DMS153 (cell line): ENCODE results near the gene CLEC9A.
"Not testable (repeated sequence)": the region's sequence is repeated elsewhere in the genome, so short reads cannot be mapped to it uniquely, and the experiment has no call there.

ENCODE experiments used
- DNase-seq: peaks from one replicate; lab custom pipeline; 2025; lab: John Stamatoyannopoulos, UW

The CLEC9A gene

DNA sequence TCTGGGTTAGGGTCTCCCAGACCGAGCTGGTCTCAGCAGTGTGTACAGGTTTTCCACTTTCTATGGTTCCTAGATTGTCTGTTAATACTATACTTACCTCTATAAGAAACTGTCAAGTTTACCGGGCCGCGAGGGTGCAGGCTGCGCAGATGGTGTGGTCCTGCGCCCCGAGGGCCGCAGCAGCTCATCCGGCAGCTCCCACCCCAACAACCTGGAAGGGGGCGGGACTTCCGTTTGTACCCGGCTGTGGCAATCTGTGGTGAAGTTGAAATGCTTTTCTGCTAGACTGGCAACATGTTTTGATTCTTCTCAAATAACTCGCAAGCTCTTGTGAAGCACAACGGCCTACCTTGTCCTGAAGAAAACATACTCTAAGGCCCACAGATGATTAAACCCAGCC is at the start of gene CLEC9A:
Gene CLEC9A (plus strand): TSS at position 237 of the 400 bp plus-strand sequence. CDS start 22,006 bp downstream, outside the sequence.
- no peak for DNase-seq

GRCh38 chr12:9991876-9992275 is 38.6 kb upstream of the CLEC9A start:
- DNase-seq, result no peak

- no peak for DNase-seq
These were observed 38.2 kb upstream of the CLEC9A start for GRCh38 chr12:9992296-9992695.

- no peak for DNase-seq
These were observed 31.5 kb upstream of the CLEC9A start, which contains the start of gene CLEC1B for GRCh38 chr12:9999016-9999415. CLEC1B (minus strand) TSS chr12:9999121; CDS start chr12:9999100, 21 bp downstream.

DNA sequence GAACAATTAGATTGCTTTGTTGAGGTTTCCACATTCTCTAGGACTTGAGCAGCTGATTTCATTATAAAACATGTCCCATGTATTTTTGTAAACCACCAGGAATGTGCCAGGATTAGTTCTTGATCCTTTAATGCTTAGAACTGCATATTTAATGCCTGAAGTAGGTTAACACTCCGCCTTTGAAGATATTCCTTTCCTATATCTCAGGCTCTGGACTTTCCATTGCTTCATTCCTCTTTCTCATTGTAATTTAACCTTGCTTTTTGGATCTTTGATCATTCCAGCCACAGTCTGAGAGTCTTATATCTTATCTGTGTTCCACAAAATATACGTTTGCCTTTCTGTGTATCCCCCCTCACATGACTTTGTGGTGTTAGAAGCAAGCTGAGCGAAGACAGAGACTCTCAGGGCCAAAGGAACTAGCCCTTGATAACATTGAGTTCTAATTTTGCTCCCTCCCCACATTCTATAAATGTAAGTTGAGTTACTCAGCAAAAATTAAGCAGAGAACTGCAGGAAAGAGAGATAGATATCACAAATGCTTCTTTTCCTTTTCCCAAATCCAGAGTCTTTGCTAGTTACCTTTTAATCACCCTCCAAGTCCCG is 29.2 kb upstream of the CLEC9A start:
- no peak for DNase-seq

DNA sequence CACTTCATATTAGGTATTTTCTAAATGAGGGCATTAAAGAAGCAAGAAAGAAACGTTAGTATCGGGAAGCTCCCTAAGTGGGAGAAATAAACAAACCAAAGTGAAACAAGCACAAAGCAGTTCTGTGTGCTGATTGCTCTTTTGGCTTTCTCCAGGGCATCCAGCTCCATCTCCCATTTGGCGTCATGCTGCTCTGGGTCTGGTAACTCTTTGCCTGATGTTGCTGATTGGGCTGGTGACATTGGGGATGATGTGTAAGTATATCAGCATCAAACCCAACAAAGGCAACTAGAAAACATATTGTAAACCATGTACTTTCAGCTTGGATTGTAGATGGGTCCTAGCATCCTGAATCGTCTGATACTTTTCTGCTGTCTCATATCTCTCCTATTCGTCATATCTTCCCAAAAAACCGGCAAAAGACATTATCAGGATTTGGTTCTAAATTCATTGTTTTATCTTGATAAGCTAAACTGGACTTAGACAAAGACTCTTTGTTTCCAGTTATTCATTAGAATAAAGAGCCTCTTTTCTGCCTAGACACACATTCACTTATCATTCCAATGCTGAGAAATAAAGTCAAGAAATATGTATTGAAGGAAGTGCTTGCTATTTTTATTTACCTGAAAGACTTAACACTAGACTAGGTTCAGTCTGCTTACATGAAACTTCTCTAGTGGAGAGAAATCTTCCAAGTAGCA is 17.7 kb upstream of the CLEC9A start:
- DNase-seq, result no peak

DNA sequence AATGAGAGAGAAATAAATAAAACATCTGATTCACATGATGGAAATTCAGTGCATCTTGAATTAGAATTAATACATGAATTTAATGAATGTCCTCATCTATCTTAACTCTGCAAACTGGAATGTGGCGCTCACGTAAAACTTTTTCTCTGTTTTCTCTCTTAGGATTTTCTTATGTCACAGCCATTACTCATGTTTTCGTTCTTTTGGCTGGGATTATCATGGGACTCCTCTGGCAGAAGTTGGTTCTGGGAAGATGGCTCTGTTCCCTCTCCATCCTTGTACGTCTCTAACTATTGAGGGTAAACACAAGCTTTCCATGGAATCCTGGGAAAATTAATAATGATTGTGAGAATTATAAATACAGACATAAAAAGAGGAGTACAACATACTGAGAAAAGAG is 15.0 kb upstream of the CLEC9A start:
- DNase-seq, result no peak

- no peak for DNase-seq
These were observed 13.6 kb upstream of the CLEC9A start for GRCh38 chr12:10016881-10017280.

- no peak for DNase-seq
These were observed 12.1 kb upstream of the CLEC9A start for GRCh38 chr12:10018386-10018785.

DNA sequence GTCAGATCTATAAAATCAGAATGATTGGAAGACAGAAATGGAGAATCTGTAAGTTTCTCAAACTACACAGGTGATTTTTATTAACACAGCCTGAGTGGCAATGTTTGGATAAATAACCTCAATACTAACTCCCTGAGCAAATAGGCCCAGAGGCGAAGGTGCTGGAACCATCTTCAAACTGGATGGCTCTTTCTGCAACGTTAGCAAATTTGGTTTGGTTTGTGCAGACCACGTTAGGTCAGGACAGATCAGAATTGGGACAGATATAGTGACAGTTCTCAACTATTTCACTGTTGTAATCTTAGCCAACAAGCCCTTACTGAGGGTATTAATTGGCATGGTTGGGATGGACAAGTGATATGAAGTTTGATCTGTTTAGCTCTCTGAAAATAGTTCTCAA is 9.1 kb upstream of the CLEC9A start:
- no peak for DNase-seq

- no peak for DNase-seq
These were observed 5.2 kb upstream of the CLEC9A start for GRCh38 chr12:10025236-10025635.

DNA sequence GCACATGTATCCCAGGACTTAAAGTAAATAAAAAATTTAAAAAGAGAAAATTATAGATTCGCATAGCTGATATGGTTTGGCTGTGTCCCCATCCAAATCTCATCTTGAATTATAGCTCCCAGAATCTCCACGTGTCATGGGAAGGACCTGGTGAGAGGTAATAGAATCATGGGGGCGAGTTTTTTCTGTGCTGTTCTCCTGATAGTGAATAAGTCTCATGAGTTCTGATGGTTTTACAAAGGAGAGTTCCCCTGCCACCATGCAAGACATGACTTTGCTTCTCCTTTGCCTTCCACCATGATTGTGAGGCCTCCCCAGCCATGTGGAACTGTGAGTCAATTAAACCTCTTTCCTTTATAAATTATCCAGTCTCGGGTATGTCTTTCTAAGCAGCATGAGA is 3.8 kb upstream of the CLEC9A start:
- DNase-seq, result not testable (repeated sequence)

DNA sequence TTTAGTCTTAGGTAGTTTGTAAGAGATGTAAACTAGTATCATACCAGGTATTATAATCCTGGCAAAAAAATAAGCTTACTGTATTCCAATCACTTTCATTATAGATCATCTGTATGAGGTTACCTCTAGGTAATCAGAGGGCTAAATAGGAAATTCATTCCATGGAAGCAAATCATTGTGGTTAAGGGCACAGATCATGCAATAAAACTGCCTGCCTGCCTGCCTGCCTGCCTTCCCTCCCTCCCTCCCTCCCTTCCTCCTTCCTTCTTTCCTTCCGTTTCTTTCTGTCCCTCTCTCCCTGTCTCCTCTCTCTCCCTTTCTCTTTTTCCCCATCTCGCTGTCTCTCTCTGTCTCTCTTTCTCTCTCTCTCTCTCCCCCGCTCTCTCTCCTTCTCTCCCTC is 3.2 kb upstream of the CLEC9A start:
- DNase-seq, result no peak

GRCh38 chr12:10027721-10028120 is 2.8 kb upstream of the CLEC9A start:
- DNase-seq, result no peak

- no peak for DNase-seq
These were observed 839 bp downstream of the CLEC9A start for GRCh38 chr12:10031321-10031720.

GRCh38 chr12:10031771-10032175 is 1.3 kb downstream of the CLEC9A start:
- DNase-seq, result no peak

- DNase-seq, result no peak
These were observed 3.5 kb downstream of the CLEC9A start for GRCh38 chr12:10033783-10034545.

GRCh38 chr12:10042167-10042566 is 11.7 kb downstream of the CLEC9A start:
- DNase-seq, result no peak

- DNase-seq, result no peak
These were observed 18.0 kb downstream of the CLEC9A start for GRCh38 chr12:10048526-10048925.

DNA sequence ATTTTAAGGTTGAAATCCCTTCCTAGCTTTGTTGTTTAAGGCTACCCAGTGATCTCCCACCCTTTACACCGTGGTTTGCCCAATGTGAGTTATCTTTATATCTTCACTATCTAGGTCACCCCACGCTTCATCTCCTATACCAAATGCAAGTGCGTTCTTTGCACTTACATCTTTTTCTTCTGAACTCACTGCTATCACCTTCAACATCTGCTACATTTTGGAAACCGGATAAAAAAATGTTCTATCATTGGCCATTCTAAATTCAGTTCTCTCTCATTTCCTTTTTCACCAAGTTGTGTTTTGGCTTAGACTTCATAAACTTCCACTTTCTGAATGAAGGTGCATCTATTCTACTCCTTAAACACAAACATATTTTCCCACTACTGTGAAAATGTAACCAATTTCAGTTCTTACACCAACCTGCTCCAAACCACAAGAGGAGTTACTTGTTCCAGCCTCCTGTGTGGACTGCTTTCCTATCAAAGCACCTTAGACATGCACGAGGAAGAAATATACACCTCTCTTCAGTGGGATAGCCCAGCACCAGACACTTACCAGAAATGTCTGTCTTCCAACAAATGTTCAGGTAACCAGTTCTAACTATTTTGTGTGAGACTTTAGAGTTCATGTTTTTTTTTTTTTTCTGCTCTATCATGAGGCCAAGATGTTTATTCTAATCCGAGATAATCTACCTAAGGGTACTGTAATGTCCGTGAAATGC is 21.9 kb downstream of the CLEC9A start:
- no peak for DNase-seq

DNA sequence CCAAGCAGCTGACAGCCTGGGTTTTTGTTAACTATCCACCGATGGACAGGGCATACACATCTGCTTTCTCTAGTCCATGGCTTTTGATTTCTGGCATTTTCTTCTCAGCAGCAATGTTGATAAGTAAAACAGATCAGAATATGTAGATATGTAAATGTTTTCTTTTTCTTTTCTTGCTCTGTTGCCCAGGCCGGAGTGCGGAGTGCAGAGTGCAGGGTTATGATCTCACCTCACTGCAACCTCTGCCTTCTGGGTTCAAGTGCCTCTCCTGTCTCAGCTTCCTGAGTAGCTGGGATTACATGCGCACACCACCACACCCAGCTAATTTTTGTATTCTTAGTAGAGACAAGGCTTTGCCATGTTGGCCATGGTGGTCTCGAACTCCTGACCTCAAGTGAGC is 27.9 kb downstream of the CLEC9A start:
- no peak for DNase-seq

DNA sequence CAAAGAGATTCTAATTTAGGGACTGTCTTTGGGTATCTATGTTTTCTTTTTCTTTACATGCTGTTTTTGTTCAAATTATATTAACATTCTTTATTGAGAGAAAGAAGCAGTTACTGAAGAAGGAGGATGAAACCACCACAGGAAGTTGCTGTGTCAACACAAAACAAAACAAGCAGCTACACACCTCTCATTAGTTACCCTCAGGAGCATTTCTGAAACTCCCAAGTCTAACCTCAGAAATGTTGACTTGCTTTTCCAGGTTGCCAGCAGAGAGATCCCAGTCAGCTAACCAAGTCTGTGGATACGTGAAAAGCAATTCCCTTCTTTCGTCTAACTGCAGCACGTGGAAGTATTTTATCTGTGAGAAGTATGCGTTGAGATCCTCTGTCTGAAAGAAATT is 34.8 kb downstream of the CLEC9A start:
- no peak for DNase-seq
